Peyer's patch (tissue), 4 donors: ENCODE data around the gene CACNA1S. TPM values are rescaled to one million over a fixed set of nuclear protein-coding genes. Genes with fewer than 3 reads are reported as not detected.
A peak's percentile ranks its signal among the peaks of the same experiment; 100 is the strongest.

Experiments used
- DNase-seq, 3 donors: peaks; one replicate each; pipeline ENCODE4 v3.0.0-alpha.2; 2017 to 2019
- H3K27ac ChIP-seq, 4 donors: fragments of 200-600 bp; sonication (generic); one replicate each; pipeline ENCODE4 v1.5.1; 2016 to 2019
- H3K27me3 ChIP-seq, 2 donors: fragments of 200-600 bp; sonication (generic); one replicate each; pipeline ENCODE4 v1.5.1; 2019
- H3K36me3 ChIP-seq, 3 donors: fragments of 200-600 bp; sonication (generic); one replicate each; pipeline ENCODE4 v1.5.1; 2016 to 2019
- H3K4me1 ChIP-seq, 4 donors: fragments of 200-600 bp; sonication (generic); one replicate each; pipeline ENCODE4 v1.5.1; 2016 to 2019
- H3K4me3 ChIP-seq, 4 donors: fragments of 200-600 bp; sonication (generic); 1 replicate in 3 of 4; 2 replicates in 1 of 4; pipeline ENCODE4 v1.5.1; 2016 to 2019; ENCODE audit warnings: mild to moderate bottlenecking in 1 of 4
- H3K9me3 ChIP-seq, 4 donors: fragments of 200-600 bp; sonication (generic); one replicate each; pipeline ENCODE4 v1.5.1; 2016 to 2019; ENCODE audit warnings: mild to moderate bottlenecking in 1 of 4
- POLR2A ChIP-seq, 2 donors: fragments of 450-650 bp; IDR thresholded peaks; one replicate each; pipeline ENCODE4 v1.5.1; 2017; ENCODE audit warnings: antibody characterized with exemption in 2 of 2, mild to moderate bottlenecking in 2 of 2, moderate library complexity in 2 of 2
- total RNA-seq, 4 donors: library from RNA; depleted of rRNA; stranded (reverse); fragments of >200 nt; gene quantifications; one replicate each; pipeline ENCODE4 v1.1.0, GENCODE V29; 2016
- TF ChIP-seq, protein P1 (sequence below), 6 experiments: fragments of 450-650 bp in 4 of 6; fragments of 200-600 bp in 2 of 6; sonication (generic) in 1 of 6; IDR thresholded peaks; one replicate each; pipeline ENCODE4 v1.5.1; 2017 to 2019; ENCODE audit warnings: antibody characterized with exemption in 6 of 6, mild to moderate bottlenecking in 3 of 6, moderate library complexity in 1 of 6

Gene CACNA1S
- total RNA-seq, 4 donors from 2014 or later = not detected

DNA sequence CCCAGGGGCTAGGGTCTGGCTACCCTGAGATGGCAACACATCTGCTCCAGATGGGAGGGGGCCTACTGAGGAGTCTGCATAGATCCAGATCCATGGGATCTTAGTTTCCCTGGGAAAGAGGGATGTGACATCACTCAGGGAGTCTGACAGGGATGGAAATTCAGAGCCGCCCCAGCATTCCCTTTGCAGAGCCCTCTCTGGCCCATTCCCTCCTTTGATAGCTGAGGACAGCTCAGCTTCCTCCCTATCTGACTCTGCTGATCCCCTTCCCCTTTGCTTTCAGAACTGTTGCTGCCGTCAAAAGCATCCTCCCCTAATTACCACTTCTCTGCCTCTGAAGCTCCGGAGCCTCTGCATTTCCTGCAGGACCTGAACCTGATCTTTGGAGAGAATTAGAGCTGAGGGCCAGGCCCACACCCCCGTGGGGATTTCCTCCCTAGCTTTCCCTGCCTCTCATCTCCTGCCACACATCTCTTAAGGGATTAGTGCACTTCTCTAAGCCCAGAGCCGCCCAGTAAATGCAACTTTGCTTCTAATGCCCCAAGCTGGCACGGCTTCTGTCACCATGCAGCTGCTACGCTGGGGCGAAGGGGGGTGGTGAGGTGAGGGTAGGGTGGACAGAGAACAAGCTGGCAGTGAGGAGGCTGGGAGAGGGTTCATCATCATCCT is 24.3 kb upstream of the CACNA1S start:
- Histone ChIP-seq H3K4me1 (no peaks in the 10 kb centered on the region), H3K4me3 (no peak overlapping the region), H3K27ac (no peak overlapping the region), H3K9me3 (no peaks in the 10 kb centered on the region), H3K27me3 (no peaks in the 10 kb centered on the region), H3K36me3 (peaks cover 0 to 23% (median 0%) of the 10 kb centered on the region in 3 donors)
- TF ChIP-seq, protein P1, sequence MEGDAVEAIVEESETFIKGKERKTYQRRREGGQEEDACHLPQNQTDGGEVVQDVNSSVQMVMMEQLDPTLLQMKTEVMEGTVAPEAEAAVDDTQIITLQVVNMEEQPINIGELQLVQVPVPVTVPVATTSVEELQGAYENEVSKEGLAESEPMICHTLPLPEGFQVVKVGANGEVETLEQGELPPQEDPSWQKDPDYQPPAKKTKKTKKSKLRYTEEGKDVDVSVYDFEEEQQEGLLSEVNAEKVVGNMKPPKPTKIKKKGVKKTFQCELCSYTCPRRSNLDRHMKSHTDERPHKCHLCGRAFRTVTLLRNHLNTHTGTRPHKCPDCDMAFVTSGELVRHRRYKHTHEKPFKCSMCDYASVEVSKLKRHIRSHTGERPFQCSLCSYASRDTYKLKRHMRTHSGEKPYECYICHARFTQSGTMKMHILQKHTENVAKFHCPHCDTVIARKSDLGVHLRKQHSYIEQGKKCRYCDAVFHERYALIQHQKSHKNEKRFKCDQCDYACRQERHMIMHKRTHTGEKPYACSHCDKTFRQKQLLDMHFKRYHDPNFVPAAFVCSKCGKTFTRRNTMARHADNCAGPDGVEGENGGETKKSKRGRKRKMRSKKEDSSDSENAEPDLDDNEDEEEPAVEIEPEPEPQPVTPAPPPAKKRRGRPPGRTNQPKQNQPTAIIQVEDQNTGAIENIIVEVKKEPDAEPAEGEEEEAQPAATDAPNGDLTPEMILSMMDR (IDR thresholded peaks at IDR 0.05) = no peak
- no peak for TF ChIP-seq POLR2A (IDR thresholded peaks at IDR 0.05)
- peak in 1 of 3 donors; percentile 7 for DNase-seq

GRCh38 chr1:201134405-201134804 is 22.2 kb upstream of the CACNA1S start:
- no peak for DNase-seq
- Histone ChIP-seq H3K9me3 (no peaks in the 10 kb centered on the region), H3K27me3 (no peaks in the 10 kb centered on the region), H3K4me3 (no peak overlapping the region), H3K27ac (no peak overlapping the region), H3K4me1 (no peaks in the 10 kb centered on the region), H3K36me3 (peaks cover 0 to 11% (median 0%) of the 10 kb centered on the region in 3 donors)
- TF ChIP-seq, protein P1 (IDR thresholded peaks at IDR 0.05) = no peak
- TF ChIP-seq POLR2A (IDR thresholded peaks at IDR 0.05) = no peak

GRCh38 chr1:201131398-201131797 is 19.2 kb upstream of the CACNA1S start:
- Histone ChIP-seq H3K9me3 (no peaks in the 10 kb centered on the region), H3K4me1 (peaks cover 0 to 7% (median 0%) of the 10 kb centered on the region in 4 donors), H3K4me3 (no peak overlapping the region), H3K27me3 (no peaks in the 10 kb centered on the region), H3K36me3 (peaks cover 0 to 11% (median 0%) of the 10 kb centered on the region in 3 donors), H3K27ac (no peak overlapping the region)
- TF ChIP-seq, protein P1 (IDR thresholded peaks at IDR 0.05) = no peak
- no peak for TF ChIP-seq POLR2A (IDR thresholded peaks at IDR 0.05)
- DNase-seq = no peak

- Histone ChIP-seq H3K9me3 (no peaks in the 10 kb centered on the region), H3K36me3 (no peaks in the 10 kb centered on the region), H3K4me3 (no peak overlapping the region), H3K27ac (no peak overlapping the region), H3K4me1 (peaks cover 0 to 7% (median 0%) of the 10 kb centered on the region in 4 donors), H3K27me3 (no peaks in the 10 kb centered on the region)
- no peak for TF ChIP-seq POLR2A (IDR thresholded peaks at IDR 0.05)
- TF ChIP-seq, protein P1 (IDR thresholded peaks at IDR 0.05) = no peak
- no peak for DNase-seq
These were observed 16.7 kb upstream of the CACNA1S start for GRCh38 chr1:201128962-201129361.

- Histone ChIP-seq H3K27ac (no peak overlapping the region), H3K27me3 (no peaks in the 10 kb centered on the region), H3K4me1 (peaks cover 0 to 7% (median 0%) of the 10 kb centered on the region in 4 donors), H3K9me3 (no peaks in the 10 kb centered on the region), H3K36me3 (no peaks in the 10 kb centered on the region), H3K4me3 (no peak overlapping the region)
- TF ChIP-seq POLR2A (IDR thresholded peaks at IDR 0.05) = no peak
- TF ChIP-seq, protein P1 (IDR thresholded peaks at IDR 0.05) = no peak
- no peak for DNase-seq
These were observed 16.2 kb upstream of the CACNA1S start for GRCh38 chr1:201128476-201128875.
